HG02588 (cell line): ENCODE data around the gene WNT3.

Experiments used
- ATAC-seq: cut with Tn5 transposase; IDR thresholded peaks from one replicate; pipeline ENCODE4 v1.9.1; 2021; ENCODE audit warnings: mild to moderate bottlenecking, moderate library complexity; ENCODE audit not compliant: unreplicated experiment

WNT3 gene

GRCh38 chr17:46789610-46790009 lies 28.9 kb downstream of the WNT3 start:
- ATAC-seq = no peak

- no peak for ATAC-seq
Observed at GRCh38 chr17:46788796-46789195, 29.7 kb downstream of the WNT3 start.

- no peak for ATAC-seq
Observed at GRCh38 chr17:46788300-46788699, 30.2 kb downstream of the WNT3 start.

DNA sequence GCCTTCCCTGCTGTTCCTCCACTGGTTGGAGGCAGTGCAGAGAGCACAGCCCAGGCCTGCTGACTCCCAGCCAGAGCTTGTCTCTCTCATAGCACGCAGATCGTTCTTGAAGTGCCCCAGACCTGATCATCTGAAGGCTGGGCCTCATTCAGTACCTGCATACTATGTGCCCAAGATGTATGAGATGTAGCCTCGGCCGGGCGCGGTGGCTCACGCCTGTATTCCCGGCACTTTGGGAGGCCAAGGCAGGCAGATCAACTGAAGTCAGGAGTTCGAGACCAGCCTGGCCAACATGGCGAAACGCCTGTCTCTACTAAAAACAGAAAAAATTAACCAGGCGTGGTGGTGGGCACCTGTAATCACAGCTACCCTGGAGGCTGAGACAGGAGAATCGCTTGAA lies 31.0 kb downstream of the WNT3 start:
- ATAC-seq = no peak

DNA sequence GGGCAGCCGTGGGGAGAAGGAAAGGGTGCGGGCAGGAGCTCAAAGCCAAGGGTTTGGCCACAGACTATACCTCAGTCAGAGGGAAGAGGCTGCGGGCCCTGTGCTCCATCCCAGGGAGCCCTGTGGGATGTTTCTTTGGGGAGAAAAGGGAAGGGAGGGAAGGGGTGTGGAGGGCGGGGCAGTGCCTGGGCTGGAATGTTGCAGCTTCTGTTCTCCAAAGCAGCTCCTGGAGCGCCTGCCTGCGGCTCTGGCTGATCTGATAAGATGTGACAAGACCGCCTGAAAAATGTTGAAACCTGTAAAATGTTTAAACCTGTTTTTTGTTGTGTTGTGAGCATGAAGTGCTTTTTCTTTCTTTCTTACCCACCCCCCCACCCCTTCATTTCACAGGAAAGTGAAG lies 32.8 kb downstream of the WNT3 start:
- ATAC-seq = no peak

- no peak for ATAC-seq
Observed at GRCh38 chr17:46783031-46783593, 35.4 kb downstream of the WNT3 start.

- no peak for ATAC-seq
Observed at GRCh38 chr17:46782250-46782953, 36.1 kb downstream of the WNT3 start.

- ATAC-seq = no peak
Observed at GRCh38 chr17:46780003-46780373, 38.5 kb downstream of the WNT3 start.

GRCh38 chr17:46777943-46778915 lies 40.3 kb downstream of the WNT3 start:
- ATAC-seq = no peak

DNA sequence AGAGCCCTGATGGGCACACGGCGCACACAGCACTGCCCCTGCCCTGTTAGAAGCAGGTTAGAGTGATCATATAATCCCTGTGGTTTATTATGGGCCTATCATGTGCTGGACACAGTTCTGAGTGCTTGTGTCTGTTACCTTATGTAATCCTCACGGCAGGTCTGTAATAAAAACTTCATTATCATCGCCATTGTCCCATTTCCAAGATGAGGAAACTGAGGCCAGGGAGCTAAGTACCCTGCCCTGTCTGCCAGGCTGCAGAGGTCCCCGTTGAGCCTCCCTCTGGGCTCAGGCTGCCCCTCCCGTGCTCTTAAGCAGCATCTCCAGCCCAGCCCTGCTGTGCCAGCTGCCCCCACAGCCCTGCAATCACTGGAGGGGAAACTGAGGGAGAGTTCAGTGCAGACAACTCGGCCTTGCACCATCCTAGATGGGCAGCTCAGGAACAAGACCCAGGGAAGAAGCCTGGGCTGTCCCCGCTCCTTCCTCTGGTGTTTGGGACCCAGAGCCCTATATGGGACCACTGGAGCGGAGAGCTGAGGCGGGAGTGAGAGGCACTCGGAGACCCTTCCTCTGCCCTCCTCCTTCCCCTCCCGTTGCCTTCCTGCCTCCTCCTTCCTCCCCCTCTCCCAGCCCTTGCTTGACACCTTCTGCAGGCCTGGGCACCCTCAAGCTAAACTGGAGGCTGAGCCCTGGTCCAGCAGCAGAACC lies 42.0 kb downstream of the WNT3 start:
- no peak for ATAC-seq

- no peak for ATAC-seq
Observed at GRCh38 chr17:46774108-46774737, 44.3 kb downstream of the WNT3 start.

DNA sequence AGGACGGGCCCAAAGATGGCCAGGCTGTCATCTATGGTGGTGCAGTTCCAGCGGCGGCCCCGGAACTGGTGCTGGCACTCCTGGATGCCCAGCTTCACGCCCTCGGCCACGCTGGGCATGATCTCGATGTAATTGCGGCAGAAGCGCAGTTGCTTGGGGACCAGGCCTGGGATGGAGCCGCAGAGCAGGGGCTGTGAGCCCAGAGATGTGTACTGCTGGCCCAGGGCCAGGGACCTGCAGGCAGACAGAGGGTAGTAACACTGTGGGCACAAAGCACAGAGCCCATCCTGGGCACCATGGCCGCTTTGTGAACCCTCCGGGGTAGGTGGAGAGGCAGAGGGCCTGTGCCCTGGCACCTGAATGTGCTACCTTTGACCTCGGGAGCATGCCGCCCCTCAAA lies 44.8 kb downstream of the WNT3 start:
- ATAC-seq = no peak

GRCh38 chr17:46773221-46773605 lies 45.3 kb downstream of the WNT3 start:
- ATAC-seq = no peak

DNA sequence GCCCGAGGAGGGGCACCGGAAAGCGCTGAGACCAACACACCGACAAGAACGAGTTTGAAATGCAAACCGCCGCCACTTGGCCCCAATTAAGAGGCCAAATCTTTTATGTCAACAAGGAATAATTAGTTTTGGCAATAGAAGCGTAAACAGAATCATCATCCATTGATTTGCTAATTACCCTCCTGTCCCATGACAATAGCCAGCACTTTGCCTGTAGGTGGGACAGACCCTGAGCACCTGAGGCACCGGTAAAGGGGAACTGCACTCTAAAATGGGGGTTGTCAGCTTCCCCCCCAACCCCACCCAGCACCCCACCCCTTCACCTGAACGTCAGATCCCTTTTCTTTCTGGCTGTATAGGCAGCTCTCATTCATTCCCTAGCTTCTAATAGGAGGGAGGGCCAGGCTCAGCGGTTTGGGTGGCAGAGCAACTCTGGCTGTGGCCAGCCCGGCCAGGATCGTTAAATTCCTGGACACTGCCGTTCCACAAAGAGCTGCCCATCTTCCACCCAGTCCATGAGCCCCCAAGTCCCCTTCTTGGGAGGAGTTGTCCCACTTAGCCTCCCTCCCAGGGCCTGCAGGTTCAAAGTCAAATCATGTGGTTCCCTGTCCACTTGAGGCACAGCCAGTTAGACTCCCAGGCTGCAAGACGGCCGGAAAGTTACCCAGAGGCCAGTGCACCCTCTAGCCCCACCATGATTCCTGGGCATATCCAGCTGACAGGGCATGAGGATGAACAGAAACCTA lies 45.8 kb downstream of the WNT3 start:
- ATAC-seq = no peak

- ATAC-seq = no peak
Observed at GRCh38 chr17:46771561-46772474, 46.7 kb downstream of the WNT3 start.

- no peak for ATAC-seq
Observed at GRCh38 chr17:46770818-46771560, 47.5 kb downstream of the WNT3 start.

- ATAC-seq = no peak
Observed at GRCh38 chr17:46770439-46770817, 48.1 kb downstream of the WNT3 start.
